Activated naive CD4-positive, alpha-beta T cell treated with anti-CD3 and anti-CD28 coated beads, Interleukin-2, amount 50 U/mL, for 16 hours (primary cell): ENCODE data around the gene PHACTR1.

Experiments used
- DNase-seq: peaks from one replicate; pipeline ENCODE4 v3.0.0-alpha.2; 2020

PHACTR1 gene

GRCh38 chr6:13332349-13332706, 615.8 kb downstream of the PHACTR1 start:
- no peak for DNase-seq

DNA sequence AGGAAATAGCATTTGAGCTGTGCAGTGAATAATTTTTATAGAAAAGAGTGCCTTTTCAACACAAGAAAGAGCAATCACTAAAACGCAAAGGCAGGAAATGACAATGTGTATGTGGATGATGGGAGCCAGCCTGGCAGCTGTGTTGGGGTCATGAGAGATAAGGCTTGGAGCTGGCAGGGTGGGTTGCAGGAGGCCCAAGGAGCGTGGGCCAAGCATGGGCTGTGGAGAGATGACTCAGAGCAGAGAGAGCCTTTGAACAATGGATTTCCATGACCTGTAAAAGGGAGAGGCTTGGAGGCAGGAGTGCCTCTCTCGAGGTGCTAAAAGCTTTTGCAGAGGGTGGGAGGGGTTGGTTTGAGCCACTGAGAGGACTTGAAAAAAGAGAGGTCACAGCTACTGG, 618.4 kb downstream of the PHACTR1 start:
- no peak for DNase-seq

- DNase-seq, result peak; percentile 80
Observed at GRCh38 chr6:13336553-13336952, 620.0 kb downstream of the PHACTR1 start.

GRCh38 chr6:13338038-13338437, 621.5 kb downstream of the PHACTR1 start:
- DNase-seq, result no peak
